Caco-2 (cell line): ENCODE results near the gene NPFF. TPM values are rescaled to one million over a fixed set of nuclear protein-coding genes. Genes with fewer than 3 reads are reported as not detected.

ENCODE experiments used
- BruUV-seq: library from RNA; stranded (reverse); fragments of 400-500 nt; replicated peaks from 2 replicates; lab custom pipeline; 2021; lab: Mats Ljungman, UMichigan
- CTCF ChIA-PET: fragments of 300-600 bp; sonication (Branson Sonifier 250); formaldehyde crosslinking; loops from one replicate; lab custom pipeline; 2022; ENCODE audit warnings: antibody characterized with exemption; lab: Charles Lee
- POLR2A ChIA-PET: fragments of 300-600 bp; sonication (Branson Sonifier 250); formaldehyde crosslinking; loops from one replicate; lab custom pipeline; 2022; ENCODE audit warnings: antibody characterized with exemption; lab: Charles Lee
- DNase-seq, 2 experiments: peaks; one replicate each; pipeline versions ENCODE4 v3.0.0 to v3.0.0-alpha.2; 2020 to 2022
- H3K27me3 ChIP-seq: replicated peaks from 2 replicates; pipeline ENCODE4 v1.6.0; 2011; ENCODE audit warnings: low read length; ENCODE audit not compliant: control insufficient read depth, insufficient read depth
- H3K36me3 ChIP-seq: 2 replicates; pipeline ENCODE4 v1.5.1; 2011; ENCODE audit warnings: low read length; ENCODE audit not compliant: control insufficient read depth, insufficient read depth
- H3K4me1 ChIP-seq: fragments of 250-450 bp; sonication (Bioruptor Pico); 2 replicates; pipeline ENCODE4 v1.5.1; 2020; ENCODE audit warnings: mild to moderate bottlenecking
- H3K4me3 ChIP-seq: 2 replicates; pipeline ENCODE4 v1.5.1; 2011; ENCODE audit warnings: low read depth, mild to moderate bottlenecking, control low read depth, low read length
- H3K9me3 ChIP-seq: fragments of 250-450 bp; sonication (Bioruptor Pico); 2 replicates; pipeline ENCODE4 v1.5.1; 2020; ENCODE audit warnings: mild to moderate bottlenecking, moderate library complexity
- H3K27ac Mint-ChIP-seq: one replicate; pipeline ENCODE4 v1.8.0; 2022; ENCODE audit warnings: mixed read lengths; ENCODE audit not compliant: unreplicated experiment
- H3K27me3 Mint-ChIP-seq: one replicate; pipeline ENCODE4 v1.8.0; 2022; ENCODE audit warnings: mixed read lengths; ENCODE audit not compliant: insufficient read depth, unreplicated experiment
- H3K36me3 Mint-ChIP-seq: one replicate; pipeline ENCODE4 v1.8.0; 2022; ENCODE audit warnings: mild to moderate bottlenecking, mixed read lengths; ENCODE audit not compliant: insufficient read depth, unreplicated experiment
- H3K4me1 Mint-ChIP-seq: one replicate; pipeline ENCODE4 v1.8.0; 2022; ENCODE audit warnings: low read depth, mixed read lengths; ENCODE audit not compliant: unreplicated experiment
- H3K4me3 Mint-ChIP-seq: one replicate; pipeline ENCODE4 v1.8.0; 2022; ENCODE audit warnings: mild to moderate bottlenecking, moderate library complexity, mixed read lengths; ENCODE audit not compliant: unreplicated experiment
- H3K9me3 Mint-ChIP-seq: one replicate; pipeline ENCODE4 v1.8.0; 2022; ENCODE audit warnings: mixed read lengths; ENCODE audit not compliant: unreplicated experiment
- intact Hi-C: fragments of 100-400 bp; cut with micrococcal nuclease; formaldehyde crosslinking; loops from one replicate; pipeline ENCODE4 v1.10.0; 2022; ENCODE audit not compliant: unreplicated experiment
- total RNA-seq: library from RNA; stranded (reverse); gene quantifications from 2 replicates; pipeline ENCODE4 v1.2.3, GENCODE V29; 2022
- TF ChIP-seq, protein P1 (sequence below), 2 experiments: fragments of 200-600 bp in 1 of 2; IDR thresholded peaks; 1 replicate in 1 of 2; 2 replicates in 1 of 2; pipeline versions ENCODE4 v1.5.1 to v1.8.0; 2011 to 2022; ENCODE audit warnings: antibody characterized with exemption in 1 of 2, control low read depth in 1 of 2, inconsistent platforms in 1 of 2, low read depth in 1 of 2, low read length in 1 of 2, mild to moderate bottlenecking in 1 of 2, moderate library complexity in 1 of 2; ENCODE audit not compliant: insufficient read depth in 1 of 2, severe bottlenecking in 1 of 2, unreplicated experiment in 1 of 2

NPFF gene
- total RNA-seq, 1 experiment from 2014 or later, result 2.4 TPM

DNA sequence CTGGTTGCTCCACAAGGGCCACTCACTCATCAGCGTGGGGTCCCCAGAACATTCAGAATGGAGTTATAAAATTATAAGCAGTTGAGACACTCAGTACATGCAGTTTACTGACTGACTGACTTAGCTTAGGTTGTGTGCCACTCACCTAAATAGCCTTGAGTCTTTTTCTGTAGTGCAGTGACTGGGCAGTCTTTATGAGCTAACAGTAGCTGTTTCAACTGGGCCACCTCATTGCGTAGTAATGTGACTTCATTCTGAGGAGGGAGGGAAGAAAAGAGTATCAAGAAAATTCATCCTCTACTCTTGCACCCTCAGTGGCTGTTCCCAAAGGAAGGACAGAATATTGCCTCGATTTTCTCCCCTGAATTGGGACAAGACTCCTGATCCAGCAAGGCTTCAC, 15.8 kb upstream of the NPFF start:
- ChIA-PET POLR2A (no interaction called here), CTCF (no interaction called here)
- H3K4me3 Mint-ChIP-seq, result no peak overlapping the region

DNA sequence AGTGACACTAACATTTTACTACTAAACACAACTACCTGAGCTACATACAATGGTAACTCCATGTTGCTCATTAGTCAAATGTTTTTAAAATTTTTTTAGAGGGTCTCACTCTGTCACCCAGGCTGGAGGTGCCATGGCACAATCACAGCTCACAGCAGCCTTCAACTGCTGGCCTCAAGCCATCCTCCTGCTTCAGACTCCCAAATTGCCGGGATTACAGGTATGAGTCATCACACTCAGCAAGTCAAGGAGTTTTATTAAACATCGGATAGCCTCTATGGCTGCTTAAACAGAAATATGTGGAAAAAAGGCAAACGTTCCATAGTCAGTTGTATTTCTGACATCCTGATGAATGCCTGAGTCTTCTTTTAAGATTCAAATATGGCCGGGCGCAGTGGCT, 11.1 kb upstream of the NPFF start:
- peaks cover 28% of the 10 kb centered on the region for H3K36me3 Mint-ChIP-seq
- BruUV-seq, result no TSS peak
- no peak overlapping the region for H3K27ac Mint-ChIP-seq

More for the DNA sequence above, 15.8 kb upstream of the NPFF start:
- Mint-ChIP-seq H3K9me3 (no peaks in the 10 kb centered on the region), H3K36me3 (peaks cover 33% of the 10 kb centered on the region), H3K4me1 (no peaks in the 10 kb centered on the region), H3K27me3 (no peaks in the 10 kb centered on the region), H3K27ac (no peak overlapping the region)
- TF ChIP-seq, protein P1, sequence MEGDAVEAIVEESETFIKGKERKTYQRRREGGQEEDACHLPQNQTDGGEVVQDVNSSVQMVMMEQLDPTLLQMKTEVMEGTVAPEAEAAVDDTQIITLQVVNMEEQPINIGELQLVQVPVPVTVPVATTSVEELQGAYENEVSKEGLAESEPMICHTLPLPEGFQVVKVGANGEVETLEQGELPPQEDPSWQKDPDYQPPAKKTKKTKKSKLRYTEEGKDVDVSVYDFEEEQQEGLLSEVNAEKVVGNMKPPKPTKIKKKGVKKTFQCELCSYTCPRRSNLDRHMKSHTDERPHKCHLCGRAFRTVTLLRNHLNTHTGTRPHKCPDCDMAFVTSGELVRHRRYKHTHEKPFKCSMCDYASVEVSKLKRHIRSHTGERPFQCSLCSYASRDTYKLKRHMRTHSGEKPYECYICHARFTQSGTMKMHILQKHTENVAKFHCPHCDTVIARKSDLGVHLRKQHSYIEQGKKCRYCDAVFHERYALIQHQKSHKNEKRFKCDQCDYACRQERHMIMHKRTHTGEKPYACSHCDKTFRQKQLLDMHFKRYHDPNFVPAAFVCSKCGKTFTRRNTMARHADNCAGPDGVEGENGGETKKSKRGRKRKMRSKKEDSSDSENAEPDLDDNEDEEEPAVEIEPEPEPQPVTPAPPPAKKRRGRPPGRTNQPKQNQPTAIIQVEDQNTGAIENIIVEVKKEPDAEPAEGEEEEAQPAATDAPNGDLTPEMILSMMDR (IDR thresholded peaks at IDR 0.05; ENCODE audit: insufficient read depth in 1 of 2, low read depth in 1 of 2, low read length in 1 of 2, severe bottlenecking in 1 of 2, unreplicated experiment in 1 of 2), result no peak
- H3K4me1 ChIP-seq, result no peaks in the 10 kb centered on the region
- intact Hi-C loops, result no loop called here
- BruUV-seq, result no TSS peak
- H3K36me3 ChIP-seq, result no peaks in the 10 kb centered on the region; the same call in 1 of the 2 replicates
- no peak for DNase-seq
- H3K4me3 ChIP-seq, result no peak overlapping the region
- no peaks in the 10 kb centered on the region for H3K9me3 ChIP-seq
- H3K27me3 ChIP-seq, result no peaks in the 10 kb centered on the region

DNA sequence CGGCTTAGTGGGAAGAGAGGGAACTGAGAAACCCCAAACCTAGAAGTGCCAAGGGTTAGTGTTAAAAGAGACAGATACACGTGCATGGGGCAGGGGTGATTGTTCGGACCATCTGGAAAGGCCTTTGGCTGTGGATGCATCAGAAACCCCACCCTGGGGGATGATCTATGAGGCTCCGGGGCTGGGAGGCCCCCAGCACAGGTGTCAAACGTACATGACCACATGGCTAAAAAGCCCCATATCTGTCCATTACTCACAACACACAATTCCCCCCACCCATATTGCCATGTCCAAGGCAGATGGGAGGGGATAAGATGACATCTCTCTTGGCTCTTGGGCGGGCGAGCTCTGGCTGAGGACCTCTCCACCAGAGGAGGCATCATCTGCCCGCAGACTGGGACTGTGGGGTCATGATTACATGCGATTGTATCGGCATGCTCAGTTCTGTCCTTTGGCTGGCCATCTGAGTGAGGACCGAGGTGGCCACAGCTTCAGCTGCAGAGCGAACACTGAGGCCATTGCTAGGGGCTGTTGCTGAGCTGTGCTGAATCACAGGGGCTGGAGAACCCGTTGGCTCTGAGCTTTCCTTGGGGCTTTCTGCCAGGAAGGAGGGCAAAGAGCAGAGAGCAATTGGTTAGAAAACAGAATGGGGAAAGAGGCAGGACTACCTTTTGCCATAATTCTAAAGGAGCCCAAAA, 9.6 kb upstream of the NPFF start:
- no TSS peak for BruUV-seq

More for the DNA sequence above, 11.1 kb upstream of the NPFF start:
- DNase-seq, result no peak
- H3K9me3 Mint-ChIP-seq, result no peaks in the 10 kb centered on the region
- Histone ChIP-seq H3K4me1 (no peaks in the 10 kb centered on the region), H3K27me3 (no peaks in the 10 kb centered on the region), H3K36me3 (no peaks in the 10 kb centered on the region; the same call in none of the 2 replicates), H3K4me3 (no peak overlapping the region), H3K9me3 (no peaks in the 10 kb centered on the region)
- H3K4me1 Mint-ChIP-seq, result no peaks in the 10 kb centered on the region
- no peaks in the 10 kb centered on the region for H3K27me3 Mint-ChIP-seq
- TF ChIP-seq, protein P1 (IDR thresholded peaks at IDR 0.05; ENCODE audit: insufficient read depth in 1 of 2, low read depth in 1 of 2, low read length in 1 of 2, severe bottlenecking in 1 of 2, unreplicated experiment in 1 of 2), result no peak
- intact Hi-C loops, result no loop called here
- ChIA-PET POLR2A (no interaction called here), CTCF (no interaction called here)
- no peak overlapping the region for H3K4me3 Mint-ChIP-seq

More for the DNA sequence above, 9.6 kb upstream of the NPFF start:
- ChIA-PET POLR2A (no interaction called here), CTCF (interaction anchor here (0.9 kb wide), 1 partner anchor 8 kb away, joined by 4 read pairs; no protein-coding TSS in a partner anchor)
- no peaks in the 10 kb centered on the region for H3K4me1 ChIP-seq
- H3K27me3 Mint-ChIP-seq, result no peaks in the 10 kb centered on the region
- TF ChIP-seq, protein P1 (IDR thresholded peaks at IDR 0.05; ENCODE audit: insufficient read depth in 1 of 2, low read depth in 1 of 2, low read length in 1 of 2, severe bottlenecking in 1 of 2, unreplicated experiment in 1 of 2), result no peak
- H3K4me3 Mint-ChIP-seq, result no peak overlapping the region
- no peaks in the 10 kb centered on the region for H3K9me3 ChIP-seq
- intact Hi-C loops, result no loop called here
- H3K4me3 ChIP-seq, result no peak overlapping the region
- H3K27ac Mint-ChIP-seq, result no peak overlapping the region
- DNase-seq, result no peak
- H3K36me3 ChIP-seq, result peaks cover under 1% of the 10 kb centered on the region
- H3K36me3 Mint-ChIP-seq, result peaks cover 20% of the 10 kb centered on the region
- no peaks in the 10 kb centered on the region for H3K4me1 Mint-ChIP-seq
- H3K27me3 ChIP-seq, result no peaks in the 10 kb centered on the region
- H3K9me3 Mint-ChIP-seq, result no peaks in the 10 kb centered on the region
